Activated naive CD8-positive, alpha-beta T cell treated with anti-CD3 and anti-CD28 coated beads, Interleukin-2, amount 50 U/mL, for 24 hours (primary cell): ENCODE measurements around the gene FAM153A.
"Not testable (repeated sequence)": the region's sequence is repeated elsewhere in the genome, so short reads cannot be mapped to it uniquely, and the experiment has no call there.

Experiments
- ATAC-seq: fragments of 150-1000 bp; cut with Tn5 transposase; one replicate; pipeline ENCODE4 v1.10.0; 2021
- DNase-seq: peaks from one replicate; pipeline ENCODE4 v3.0.0; 2021
- H3K27ac Mint-ChIP-seq: one replicate; pipeline ENCODE4 v1.8.0; 2021; ENCODE audit warnings: mild to moderate bottlenecking, mixed read lengths
- H3K27me3 Mint-ChIP-seq: one replicate; pipeline ENCODE4 v1.8.0; 2021; ENCODE audit warnings: mixed read lengths
- H3K36me3 Mint-ChIP-seq: one replicate; pipeline ENCODE4 v1.8.0; 2021; ENCODE audit warnings: low read depth, mixed read lengths
- H3K4me1 Mint-ChIP-seq: one replicate; pipeline ENCODE4 v1.8.0; 2021; ENCODE audit warnings: mixed read lengths
- H3K4me3 Mint-ChIP-seq: one replicate; pipeline ENCODE4 v1.8.0; 2021; ENCODE audit warnings: mild to moderate bottlenecking, moderate library complexity, mixed read lengths
- H3K9me3 Mint-ChIP-seq: one replicate; pipeline ENCODE4 v1.8.0; 2021; ENCODE audit warnings: mixed read lengths

The FAM153A gene

GRCh38 chr5:177791649-177792048 lies 8.9 kb upstream of the FAM153A start:
- not testable (repeated sequence) for DNase-seq, H3K9me3 Mint-ChIP-seq, H3K36me3 Mint-ChIP-seq, H3K4me3 Mint-ChIP-seq, H3K27me3 Mint-ChIP-seq, H3K4me1 Mint-ChIP-seq, ATAC-seq, H3K27ac Mint-ChIP-seq

DNA sequence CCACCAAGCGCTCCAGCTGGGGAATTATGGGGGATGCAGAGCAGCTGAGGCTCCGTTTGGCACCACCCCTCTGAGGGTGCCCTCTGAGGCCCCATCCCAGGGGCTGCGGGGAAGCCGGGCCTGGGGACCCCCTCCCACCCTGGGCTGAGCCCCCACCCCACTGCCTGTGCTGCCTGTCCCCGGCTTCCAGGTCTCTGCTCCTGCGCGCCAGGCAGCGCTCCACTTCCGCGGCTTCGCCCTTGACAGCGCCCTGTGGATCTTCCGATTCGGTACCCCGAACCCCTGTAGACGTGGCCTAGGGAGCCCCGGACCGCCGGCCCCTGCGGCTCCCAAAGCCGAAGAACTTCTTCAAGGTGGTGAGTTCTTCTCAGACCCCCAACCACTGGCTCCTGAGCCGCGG lies 530 bp downstream of the FAM153A start:
- not testable (repeated sequence) for H3K27me3 Mint-ChIP-seq, H3K9me3 Mint-ChIP-seq, H3K36me3 Mint-ChIP-seq, H3K27ac Mint-ChIP-seq, H3K4me1 Mint-ChIP-seq, DNase-seq, ATAC-seq
- H3K4me3 Mint-ChIP-seq = peak overlapping the region; percentile 57

- H3K4me3 Mint-ChIP-seq, H3K4me1 Mint-ChIP-seq, H3K27ac Mint-ChIP-seq, H3K27me3 Mint-ChIP-seq, DNase-seq, H3K9me3 Mint-ChIP-seq, H3K36me3 Mint-ChIP-seq, ATAC-seq: not testable (repeated sequence)
Measured at GRCh38 chr5:177771206-177771605, 11.5 kb downstream of the FAM153A start.

DNA sequence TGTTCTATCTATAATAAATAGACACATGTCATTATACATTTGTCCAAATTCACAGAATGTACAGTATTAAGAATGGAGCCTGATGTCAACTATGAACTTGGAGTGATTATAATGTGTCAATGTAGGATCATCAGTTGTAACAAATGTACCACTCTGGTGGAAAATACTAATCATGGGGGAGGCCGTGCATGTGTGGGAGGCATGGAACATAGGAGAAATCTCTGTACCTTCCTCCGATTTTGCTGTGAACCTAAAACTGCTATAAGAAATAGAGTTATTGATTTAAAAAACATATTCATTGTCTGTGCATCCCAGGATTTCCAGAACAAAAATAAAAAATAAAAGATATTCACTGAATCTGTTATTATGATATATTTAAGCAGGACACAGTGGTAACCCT lies 12.1 kb downstream of the FAM153A start:
- ATAC-seq (peak; percentile 24), DNase-seq (peak; percentile 37)
- H3K36me3 Mint-ChIP-seq, H3K4me1 Mint-ChIP-seq, H3K4me3 Mint-ChIP-seq, H3K27ac Mint-ChIP-seq, H3K9me3 Mint-ChIP-seq, H3K27me3 Mint-ChIP-seq: not testable (repeated sequence)

DNA sequence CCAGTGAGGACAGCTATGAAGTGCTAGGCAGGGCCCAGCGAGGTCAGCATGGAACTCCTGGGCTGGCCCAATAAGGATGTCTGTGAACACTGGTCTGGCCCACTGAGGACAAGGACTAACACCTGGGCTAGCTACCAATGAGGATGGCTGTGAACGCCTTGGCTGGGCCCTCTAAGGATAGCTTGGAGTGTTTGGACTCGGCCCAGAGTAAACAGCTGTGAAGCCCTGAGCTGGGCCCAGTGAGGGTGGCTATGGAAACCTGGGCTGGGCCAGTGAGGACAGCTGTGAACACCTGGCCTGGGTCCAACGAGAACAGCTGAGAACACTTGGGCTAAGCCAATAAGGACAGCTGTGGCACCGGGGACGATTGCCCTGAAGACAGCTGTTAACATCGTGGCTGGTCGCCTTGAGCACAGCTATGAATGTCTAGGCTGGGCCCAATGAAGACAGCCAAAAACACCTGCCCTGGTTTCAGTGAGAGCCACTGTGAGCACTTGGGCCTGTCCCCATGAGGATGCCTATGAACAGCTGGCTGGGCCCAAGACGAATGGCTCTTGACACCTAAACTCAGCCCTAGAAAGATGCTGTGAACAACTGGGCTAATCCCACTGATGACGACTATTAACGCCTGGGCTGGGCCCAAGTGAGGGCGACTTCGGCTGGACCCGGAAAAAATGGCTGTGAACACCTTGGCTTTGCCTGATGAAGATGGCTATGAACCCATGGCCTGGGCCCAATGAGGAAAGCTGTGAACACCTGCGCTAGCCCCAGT lies 18.8 kb downstream of the FAM153A start:
- H3K4me3 Mint-ChIP-seq, H3K4me1 Mint-ChIP-seq, DNase-seq: not testable (repeated sequence)

DNA sequence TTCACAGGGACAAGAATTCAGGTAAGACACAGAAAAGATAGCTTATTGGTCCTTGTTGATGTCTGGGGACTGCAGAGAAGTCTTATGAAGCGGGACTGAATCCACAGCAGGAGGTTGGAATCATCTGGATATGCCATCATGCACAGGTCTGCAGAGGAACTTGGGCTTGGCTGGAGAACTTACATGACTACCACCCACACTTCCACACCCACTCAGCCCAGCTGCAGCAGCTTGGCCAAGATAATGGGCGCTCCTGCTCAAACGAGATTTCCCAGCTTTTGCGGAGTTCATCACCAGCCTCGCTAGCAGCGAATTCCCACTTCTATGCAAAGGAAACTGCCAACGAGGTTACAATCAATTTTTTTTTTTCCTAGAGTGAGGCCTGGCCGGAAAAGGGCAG lies 21.7 kb downstream of the FAM153A start:
- H3K27ac Mint-ChIP-seq, H3K9me3 Mint-ChIP-seq, H3K27me3 Mint-ChIP-seq, DNase-seq, H3K4me3 Mint-ChIP-seq, H3K4me1 Mint-ChIP-seq, ATAC-seq, H3K36me3 Mint-ChIP-seq: not testable (repeated sequence)

More for the DNA sequence above, 18.8 kb downstream of the FAM153A start:
- not testable (repeated sequence) for H3K36me3 Mint-ChIP-seq, H3K9me3 Mint-ChIP-seq, H3K27ac Mint-ChIP-seq, H3K27me3 Mint-ChIP-seq, ATAC-seq

- not testable (repeated sequence) for DNase-seq, H3K27ac Mint-ChIP-seq, H3K36me3 Mint-ChIP-seq, H3K27me3 Mint-ChIP-seq, H3K9me3 Mint-ChIP-seq, H3K4me3 Mint-ChIP-seq, ATAC-seq, H3K4me1 Mint-ChIP-seq
Measured at GRCh38 chr5:177747354-177747753, 35.3 kb downstream of the FAM153A start.

DNA sequence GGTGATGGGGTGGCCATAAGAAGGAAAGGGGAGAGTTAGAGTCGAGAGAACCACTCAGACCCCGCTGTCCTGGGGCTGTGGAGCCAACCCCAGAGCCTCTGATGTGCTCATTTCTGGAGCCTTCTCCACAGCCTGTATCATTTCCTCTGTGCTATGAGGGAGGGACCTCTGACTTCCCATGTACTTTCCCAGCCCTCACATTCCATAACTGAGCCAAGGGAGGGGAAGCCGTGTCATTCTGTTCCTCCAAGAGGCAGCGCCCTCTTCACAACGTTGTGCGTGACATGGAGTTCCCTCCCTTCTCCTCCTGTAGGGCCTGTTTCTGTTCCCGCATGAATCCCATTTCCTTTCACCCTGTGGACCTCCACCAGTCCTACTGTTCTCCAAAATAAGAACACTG lies 57.8 kb downstream of the FAM153A start:
- not testable (repeated sequence) for H3K9me3 Mint-ChIP-seq, H3K36me3 Mint-ChIP-seq, H3K27me3 Mint-ChIP-seq, H3K4me3 Mint-ChIP-seq, DNase-seq, ATAC-seq, H3K4me1 Mint-ChIP-seq, H3K27ac Mint-ChIP-seq

GRCh38 chr5:177723831-177724485 lies 58.7 kb downstream of the FAM153A start:
- not testable (repeated sequence) for DNase-seq, H3K27me3 Mint-ChIP-seq, H3K4me1 Mint-ChIP-seq, H3K4me3 Mint-ChIP-seq, H3K36me3 Mint-ChIP-seq, H3K27ac Mint-ChIP-seq, H3K9me3 Mint-ChIP-seq, ATAC-seq

DNA sequence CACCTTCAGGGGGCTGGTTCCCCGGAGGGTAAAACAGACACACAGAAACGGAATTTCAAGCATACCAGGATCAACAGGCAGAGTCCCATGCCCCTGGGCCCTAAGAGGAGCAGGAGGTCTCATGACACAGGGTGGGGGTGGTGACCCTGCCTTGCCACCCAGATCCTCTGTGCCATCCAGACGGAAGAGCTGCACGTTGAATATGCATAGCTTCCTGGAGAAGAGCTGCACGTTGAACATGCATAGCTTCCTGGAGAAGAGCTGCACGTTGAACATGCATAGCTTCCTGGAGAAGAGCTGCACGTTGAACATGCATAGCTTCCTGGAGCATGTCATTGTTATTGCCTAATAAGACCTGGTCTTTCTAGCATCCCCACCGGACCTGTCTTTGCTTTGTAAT lies 59.9 kb downstream of the FAM153A start:
- ATAC-seq, H3K9me3 Mint-ChIP-seq, DNase-seq, H3K4me3 Mint-ChIP-seq, H3K4me1 Mint-ChIP-seq, H3K27me3 Mint-ChIP-seq, H3K27ac Mint-ChIP-seq, H3K36me3 Mint-ChIP-seq: not testable (repeated sequence)

DNA sequence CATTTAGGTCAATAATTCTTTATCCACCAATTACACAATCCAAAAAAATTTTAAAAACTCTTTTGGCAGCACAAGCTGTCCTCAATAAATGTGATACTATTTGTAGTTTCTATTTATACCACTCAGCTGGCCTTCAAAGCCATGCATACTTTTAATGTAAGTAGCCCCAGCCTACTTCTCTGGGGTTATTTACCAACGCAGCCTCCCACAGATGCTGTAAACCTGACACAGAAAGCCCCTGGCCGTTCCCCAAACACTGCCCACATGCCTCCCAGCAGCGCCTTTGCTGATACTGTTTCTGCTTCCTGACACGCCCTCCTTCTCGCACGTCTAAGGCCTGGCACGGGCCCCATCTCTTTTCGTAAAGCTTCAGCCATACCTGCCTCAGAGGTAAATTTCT lies 62.7 kb downstream of the FAM153A start:
- H3K27ac Mint-ChIP-seq, H3K4me3 Mint-ChIP-seq, H3K9me3 Mint-ChIP-seq, DNase-seq, H3K27me3 Mint-ChIP-seq, H3K36me3 Mint-ChIP-seq, ATAC-seq, H3K4me1 Mint-ChIP-seq: not testable (repeated sequence)

DNA sequence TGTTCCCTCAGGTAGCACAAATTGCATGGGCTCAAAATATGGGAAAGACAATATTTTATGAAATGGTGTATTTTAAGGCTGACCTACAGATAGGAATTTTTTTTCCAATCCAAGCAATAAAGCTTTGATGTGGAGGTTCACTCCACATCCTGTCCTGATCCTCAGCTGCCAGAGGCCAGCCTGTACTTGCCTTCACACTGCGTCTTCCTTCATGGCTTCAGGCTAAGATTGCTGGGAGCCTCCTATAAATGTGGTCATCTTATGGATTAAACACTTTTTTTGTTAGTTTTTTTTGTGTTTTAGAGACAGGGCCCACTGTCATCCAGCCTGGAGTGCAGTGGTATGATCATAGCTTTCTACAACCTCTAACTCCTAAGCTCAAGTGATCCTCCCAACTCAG lies 67.3 kb downstream of the FAM153A start:
- not testable (repeated sequence) for H3K4me3 Mint-ChIP-seq, DNase-seq, ATAC-seq, H3K27me3 Mint-ChIP-seq, H3K4me1 Mint-ChIP-seq, H3K27ac Mint-ChIP-seq, H3K9me3 Mint-ChIP-seq
- peaks cover 11% of the 10 kb centered on the region for H3K36me3 Mint-ChIP-seq

DNA sequence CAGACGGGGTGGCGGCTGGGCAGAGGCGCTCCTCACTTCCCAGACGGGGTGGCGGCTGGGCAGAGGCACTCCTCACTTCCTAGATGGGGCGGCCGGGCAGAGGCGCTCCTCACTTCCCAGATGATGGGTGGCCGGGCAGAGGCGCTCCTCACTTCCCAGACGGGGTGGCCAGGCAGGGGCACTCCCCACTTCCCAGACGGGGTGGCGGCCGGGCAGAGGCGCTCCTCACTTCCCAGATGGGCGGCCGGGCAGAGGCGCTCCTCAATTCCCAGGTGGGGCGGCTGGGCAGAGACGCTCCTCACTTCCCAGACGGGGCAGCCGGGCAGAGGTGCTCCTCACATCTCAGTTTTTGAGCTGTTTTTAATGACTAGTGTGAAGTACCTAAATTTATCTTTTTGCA lies 86.6 kb downstream of the FAM153A start:
- not testable (repeated sequence) for H3K4me3 Mint-ChIP-seq, H3K9me3 Mint-ChIP-seq, H3K36me3 Mint-ChIP-seq, H3K27me3 Mint-ChIP-seq, ATAC-seq, H3K4me1 Mint-ChIP-seq, DNase-seq, H3K27ac Mint-ChIP-seq

GRCh38 chr5:177695356-177695930 lies 87.3 kb downstream of the FAM153A start:
- DNase-seq, H3K4me1 Mint-ChIP-seq, H3K27ac Mint-ChIP-seq, H3K9me3 Mint-ChIP-seq, H3K4me3 Mint-ChIP-seq, ATAC-seq, H3K36me3 Mint-ChIP-seq, H3K27me3 Mint-ChIP-seq: not testable (repeated sequence)

GRCh38 chr5:177694518-177694835 lies 88.2 kb downstream of the FAM153A start:
- not testable (repeated sequence) for H3K9me3 Mint-ChIP-seq, H3K27ac Mint-ChIP-seq, DNase-seq, H3K36me3 Mint-ChIP-seq, ATAC-seq, H3K4me1 Mint-ChIP-seq, H3K4me3 Mint-ChIP-seq, H3K27me3 Mint-ChIP-seq
